ENCODE measurements around the gene TNNT3.

- TF ChIP-seq EP300 (IDR thresholded peaks at IDR 0.05; ENCODE audit: low read depth) (no peak), CTCF (IDR thresholded peaks at IDR 0.05) (no peak), POLR2A (IDR thresholded peaks at IDR 0.05) (no peak), POLR2AphosphoS5 (IDR thresholded peaks at IDR 0.05) (no peak)
Measured at GRCh38 chr11:1896923-1897322, 22.6 kb upstream of the TNNT3 start.
